Measurements from ENCODE around the gene RNF157. TPM values are rescaled to one million over a fixed set of nuclear protein-coding genes. Genes with fewer than 3 reads are reported as not detected.

The RNF157 gene
- total and polyA plus RNA-seq, 2 of the 13 experiments (the other 11 are each of a cell fraction or from before 2014, with no cell fraction given), result 0.44 to 1.5 TPM

DNA sequence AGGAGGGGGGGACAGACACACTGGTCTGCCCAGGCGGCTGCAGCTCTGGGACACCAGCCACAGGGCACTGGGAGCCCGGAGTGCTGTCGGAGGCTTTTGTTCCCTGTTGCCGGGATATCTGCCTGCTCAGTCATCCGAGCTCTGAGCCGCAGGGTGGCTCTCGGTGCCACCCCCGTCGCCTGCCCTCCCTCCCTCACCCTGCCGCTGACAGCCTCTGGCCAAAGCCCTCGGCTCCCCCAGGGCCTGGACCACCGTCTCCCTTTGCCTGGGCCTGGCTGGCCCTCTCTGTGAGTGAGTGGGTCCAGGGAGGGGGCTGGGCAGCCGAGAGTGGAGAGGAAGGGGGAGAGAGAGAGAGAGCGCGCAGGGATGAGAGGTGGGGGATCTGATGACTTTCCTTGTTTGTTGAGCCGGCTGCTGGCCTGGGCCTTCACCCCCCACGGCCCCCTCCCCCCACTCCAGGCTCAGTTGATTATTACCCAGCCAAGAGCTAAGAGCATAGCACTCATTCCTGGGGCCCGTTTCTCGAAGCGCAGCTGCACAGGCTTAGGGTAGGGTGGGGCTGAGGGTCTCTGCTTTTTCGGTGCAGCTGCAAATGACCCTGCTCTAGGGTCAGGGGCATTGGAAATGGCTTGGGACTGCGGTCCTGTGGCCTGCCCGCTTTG, 101.9 kb downstream of the RNF157 start (continued):
- TF ChIP-seq CEBPG (CRISPR knock-in tag; IDR thresholded peaks at IDR 0.05) (peak; percentile 34; the same call in 1 of the 2 replicates), POLR2G (IDR thresholded peaks at IDR 0.05; ENCODE audit: low read depth, low read length) (peak; percentile 55; the same call in 1 of the 2 replicates), SOX13 (IDR thresholded peaks at IDR 0.05) (no peak), SOX13 (CRISPR knock-in tag; conservative IDR thresholded peaks at IDR 0.05 in 1 of 2, IDR thresholded peaks at IDR 0.05 in 1 of 2) (peak in 1 of 2 experiments; percentile 42; a peak in 2 of 4 replicates), ZBTB1 (CRISPR knock-in tag; IDR thresholded peaks at IDR 0.05; ENCODE audit: borderline replicate concordance) (no peak), HES4 (CRISPR knock-in tag; IDR thresholded peaks at IDR 0.05; ENCODE audit: borderline replicate concordance) (no peak), SAP130 (CRISPR knock-in tag; IDR thresholded peaks at IDR 0.05; ENCODE audit: low read depth) (peak; percentile 87), ZNF547 (CRISPR knock-in tag; IDR thresholded peaks at IDR 0.05) (peak; percentile 65; the same call in 1 of the 2 replicates), SIX4 (CRISPR knock-in tag; IDR thresholded peaks at IDR 0.05) (peak; percentile 68; the same call in 1 of the 2 replicates), ZNF550 (CRISPR knock-in tag; IDR thresholded peaks at IDR 0.05; ENCODE audit: borderline replicate concordance) (no peak), RFXAP (CRISPR knock-in tag; IDR thresholded peaks at IDR 0.05; ENCODE audit: borderline replicate concordance) (peak; percentile 63; the same call in 1 of the 2 replicates), SMARCC2 (IDR thresholded peaks at IDR 0.05) (no peak), ZNF749 (CRISPR knock-in tag; IDR thresholded peaks at IDR 0.05; ENCODE audit: borderline replicate concordance) (0 out of 2 replicates have a peak, but pooled peaks have one; percentile 54), RORA (CRISPR knock-in tag; IDR thresholded peaks at IDR 0.05) (no peak), ZFAT (CRISPR knock-in tag; conservative IDR thresholded peaks at IDR 0.05) (no peak), ZNF772 (CRISPR knock-in tag; IDR thresholded peaks at IDR 0.05) (peak; percentile 74; the same call in 1 of the 2 replicates)
- TF ChIP-seq, protein P1, sequence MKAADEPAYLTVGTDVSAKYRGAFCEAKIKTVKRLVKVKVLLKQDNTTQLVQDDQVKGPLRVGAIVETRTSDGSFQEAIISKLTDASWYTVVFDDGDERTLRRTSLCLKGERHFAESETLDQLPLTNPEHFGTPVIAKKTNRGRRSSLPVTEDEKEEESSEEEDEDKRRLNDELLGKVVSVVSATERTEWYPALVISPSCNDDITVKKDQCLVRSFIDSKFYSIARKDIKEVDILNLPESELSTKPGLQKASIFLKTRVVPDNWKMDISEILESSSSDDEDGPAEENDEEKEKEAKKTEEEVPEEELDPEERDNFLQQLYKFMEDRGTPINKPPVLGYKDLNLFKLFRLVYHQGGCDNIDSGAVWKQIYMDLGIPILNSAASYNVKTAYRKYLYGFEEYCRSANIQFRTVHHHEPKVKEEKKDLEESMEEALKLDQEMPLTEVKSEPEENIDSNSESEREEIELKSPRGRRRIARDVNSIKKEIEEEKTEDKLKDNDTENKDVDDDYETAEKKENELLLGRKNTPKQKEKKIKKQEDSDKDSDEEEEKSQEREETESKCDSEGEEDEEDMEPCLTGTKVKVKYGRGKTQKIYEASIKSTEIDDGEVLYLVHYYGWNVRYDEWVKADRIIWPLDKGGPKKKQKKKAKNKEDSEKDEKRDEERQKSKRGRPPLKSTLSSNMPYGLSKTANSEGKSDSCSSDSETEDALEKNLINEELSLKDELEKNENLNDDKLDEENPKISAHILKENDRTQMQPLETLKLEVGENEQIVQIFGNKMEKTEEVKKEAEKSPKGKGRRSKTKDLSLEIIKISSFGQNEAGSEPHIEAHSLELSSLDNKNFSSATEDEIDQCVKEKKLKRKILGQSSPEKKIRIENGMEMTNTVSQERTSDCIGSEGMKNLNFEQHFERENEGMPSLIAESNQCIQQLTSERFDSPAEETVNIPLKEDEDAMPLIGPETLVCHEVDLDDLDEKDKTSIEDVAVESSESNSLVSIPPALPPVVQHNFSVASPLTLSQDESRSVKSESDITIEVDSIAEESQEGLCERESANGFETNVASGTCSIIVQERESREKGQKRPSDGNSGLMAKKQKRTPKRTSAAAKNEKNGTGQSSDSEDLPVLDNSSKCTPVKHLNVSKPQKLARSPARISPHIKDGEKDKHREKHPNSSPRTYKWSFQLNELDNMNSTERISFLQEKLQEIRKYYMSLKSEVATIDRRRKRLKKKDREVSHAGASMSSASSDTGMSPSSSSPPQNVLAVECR (CRISPR knock-in tag; IDR thresholded peaks at IDR 0.05; ENCODE audit: borderline replicate concordance), result peak; percentile 88; the same call in 1 of the 2 replicates
- TF ChIP-seq, protein P2, sequence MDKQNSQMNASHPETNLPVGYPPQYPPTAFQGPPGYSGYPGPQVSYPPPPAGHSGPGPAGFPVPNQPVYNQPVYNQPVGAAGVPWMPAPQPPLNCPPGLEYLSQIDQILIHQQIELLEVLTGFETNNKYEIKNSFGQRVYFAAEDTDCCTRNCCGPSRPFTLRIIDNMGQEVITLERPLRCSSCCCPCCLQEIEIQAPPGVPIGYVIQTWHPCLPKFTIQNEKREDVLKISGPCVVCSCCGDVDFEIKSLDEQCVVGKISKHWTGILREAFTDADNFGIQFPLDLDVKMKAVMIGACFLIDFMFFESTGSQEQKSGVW (CRISPR knock-in tag; IDR thresholded peaks at IDR 0.05; ENCODE audit: borderline replicate concordance), result no peak
- TF ChIP-seq, protein P3, sequence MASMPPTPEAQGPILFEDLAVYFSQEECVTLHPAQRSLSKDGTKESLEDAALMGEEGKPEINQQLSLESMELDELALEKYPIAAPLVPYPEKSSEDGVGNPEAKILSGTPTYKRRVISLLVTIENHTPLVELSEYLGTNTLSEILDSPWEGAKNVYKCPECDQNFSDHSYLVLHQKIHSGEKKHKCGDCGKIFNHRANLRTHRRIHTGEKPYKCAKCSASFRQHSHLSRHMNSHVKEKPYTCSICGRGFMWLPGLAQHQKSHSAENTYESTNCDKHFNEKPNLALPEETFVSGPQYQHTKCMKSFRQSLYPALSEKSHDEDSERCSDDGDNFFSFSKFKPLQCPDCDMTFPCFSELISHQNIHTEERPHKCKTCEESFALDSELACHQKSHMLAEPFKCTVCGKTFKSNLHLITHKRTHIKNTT (CRISPR knock-in tag; IDR thresholded peaks at IDR 0.05), result no peak
- TF ChIP-seq, protein P4, sequence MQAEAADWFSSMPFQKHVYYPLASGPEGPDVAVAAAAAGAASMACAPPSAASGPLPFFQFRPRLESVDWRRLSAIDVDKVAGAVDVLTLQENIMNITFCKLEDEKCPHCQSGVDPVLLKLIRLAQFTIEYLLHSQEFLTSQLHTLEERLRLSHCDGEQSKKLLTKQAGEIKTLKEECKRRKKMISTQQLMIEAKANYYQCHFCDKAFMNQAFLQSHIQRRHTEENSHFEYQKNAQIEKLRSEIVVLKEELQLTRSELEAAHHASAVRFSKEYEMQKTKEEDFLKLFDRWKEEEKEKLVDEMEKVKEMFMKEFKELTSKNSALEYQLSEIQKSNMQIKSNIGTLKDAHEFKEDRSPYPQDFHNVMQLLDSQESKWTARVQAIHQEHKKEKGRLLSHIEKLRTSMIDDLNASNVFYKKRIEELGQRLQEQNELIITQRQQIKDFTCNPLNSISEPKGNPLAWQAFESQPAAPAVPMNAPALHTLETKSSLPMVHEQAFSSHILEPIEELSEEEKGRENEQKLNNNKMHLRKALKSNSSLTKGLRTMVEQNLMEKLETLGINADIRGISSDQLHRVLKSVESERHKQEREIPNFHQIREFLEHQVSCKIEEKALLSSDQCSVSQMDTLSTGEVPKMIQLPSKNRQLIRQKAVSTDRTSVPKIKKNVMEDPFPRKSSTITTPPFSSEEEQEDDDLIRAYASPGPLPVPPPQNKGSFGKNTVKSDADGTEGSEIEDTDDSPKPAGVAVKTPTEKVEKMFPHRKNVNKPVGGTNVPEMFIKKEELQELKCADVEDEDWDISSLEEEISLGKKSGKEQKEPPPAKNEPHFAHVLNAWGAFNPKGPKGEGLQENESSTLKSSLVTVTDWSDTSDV (CRISPR knock-in tag; IDR thresholded peaks at IDR 0.05), result peak; percentile 96
